HG02970 (cell line): ENCODE measurements around the gene PPP6R3.
"Not testable (repeated sequence)": the region's sequence is repeated elsewhere in the genome, so short reads cannot be mapped to it uniquely, and the experiment has no call there.

Source experiments
- ATAC-seq: cut with Tn5 transposase; IDR thresholded peaks from one replicate; pipeline ENCODE4 v1.9.1; 2021; ENCODE audit warnings: mild to moderate bottlenecking, moderate library complexity, moderate number of reproducible peaks; ENCODE audit not compliant: unreplicated experiment, low FRiP score

Gene PPP6R3

DNA sequence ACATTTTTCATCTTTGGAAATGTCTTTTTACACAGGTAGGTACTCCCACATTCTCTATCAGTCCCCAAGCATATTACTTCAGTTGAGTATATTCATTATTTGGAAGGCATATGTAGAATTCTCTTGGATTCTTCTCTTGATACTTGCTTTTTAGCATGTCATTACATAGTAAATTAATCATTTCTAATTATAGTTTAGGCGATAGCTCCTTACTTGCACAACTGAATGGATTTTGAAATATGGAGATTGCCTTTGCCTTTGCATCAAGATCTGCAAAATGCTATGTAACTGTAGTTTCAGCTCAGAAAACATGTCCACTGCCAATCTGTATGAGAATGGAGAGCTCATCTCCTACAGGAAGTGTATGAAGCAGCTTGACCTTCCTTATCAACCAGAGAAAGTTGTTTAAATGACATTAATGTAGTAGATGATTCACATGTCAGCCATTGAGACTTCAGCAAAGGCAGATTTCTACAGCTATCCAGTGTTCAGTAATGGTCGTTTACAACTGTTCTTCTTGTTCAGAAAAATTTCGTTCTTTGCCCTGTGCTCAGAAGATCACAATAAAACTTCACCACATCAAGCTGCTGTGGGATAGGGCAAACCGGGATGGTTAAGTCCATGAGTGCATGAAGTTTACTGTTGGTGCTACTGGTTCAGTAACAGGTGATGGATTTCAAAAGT is 61.6 kb downstream of the PPP6R3 start:
- ATAC-seq = no peak

DNA sequence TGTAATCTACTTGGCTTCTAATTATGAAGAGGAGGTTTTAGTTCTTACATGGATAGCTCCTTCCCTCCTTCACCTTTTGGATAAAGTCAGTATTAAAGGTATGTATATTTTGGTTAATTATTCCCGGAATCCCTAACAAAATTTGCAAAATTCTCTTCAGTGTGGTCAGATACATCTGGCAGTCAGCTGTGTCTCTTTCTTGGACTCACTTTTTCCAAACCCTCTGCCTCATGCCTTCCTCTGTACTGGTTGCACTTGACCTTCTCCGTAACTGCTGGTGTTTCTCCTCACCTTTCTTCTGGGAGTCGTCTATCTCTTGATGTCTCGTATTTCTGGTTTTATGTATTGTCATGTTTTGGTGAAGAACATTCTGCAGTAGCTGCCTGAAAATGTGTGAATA is 62.5 kb downstream of the PPP6R3 start:
- no peak for ATAC-seq

DNA sequence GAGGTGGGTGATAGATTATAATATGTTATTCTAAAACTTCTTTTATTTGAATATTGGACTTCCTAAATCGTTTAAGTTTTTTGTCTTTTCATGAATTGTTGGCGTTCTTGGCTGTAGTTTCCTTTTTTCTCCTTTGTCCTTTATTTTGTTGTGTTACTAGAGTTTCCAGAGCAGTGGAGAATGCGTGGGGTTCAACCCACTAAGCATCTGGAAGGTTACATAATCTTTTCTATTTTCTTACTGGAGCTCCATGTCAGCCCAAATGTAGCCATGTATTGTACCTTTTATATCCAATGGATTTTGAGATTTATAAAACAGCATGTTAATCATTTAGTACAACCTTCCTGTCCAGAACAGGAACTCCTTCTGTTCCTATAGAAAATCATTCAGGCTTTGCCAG is 63.2 kb downstream of the PPP6R3 start:
- ATAC-seq = no peak

DNA sequence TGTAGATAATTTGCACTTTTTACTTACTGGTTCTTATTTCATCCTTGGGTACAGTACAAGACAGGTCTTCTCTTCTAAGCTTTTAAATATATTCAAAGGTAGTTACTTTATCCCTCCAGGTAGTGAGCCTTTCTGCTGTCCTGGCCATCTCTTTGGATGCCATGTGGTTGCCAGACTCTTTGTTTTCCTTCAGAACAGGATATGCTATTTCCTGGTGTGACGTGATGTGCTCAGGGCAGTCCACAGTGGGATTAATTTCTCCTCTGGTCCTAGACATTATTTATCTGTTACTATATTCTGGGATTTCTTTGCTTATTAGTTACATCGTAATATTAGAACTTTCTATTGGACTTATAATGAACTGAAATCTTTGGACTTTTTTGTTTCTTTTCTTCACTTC is 63.7 kb downstream of the PPP6R3 start:
- ATAC-seq = no peak

DNA sequence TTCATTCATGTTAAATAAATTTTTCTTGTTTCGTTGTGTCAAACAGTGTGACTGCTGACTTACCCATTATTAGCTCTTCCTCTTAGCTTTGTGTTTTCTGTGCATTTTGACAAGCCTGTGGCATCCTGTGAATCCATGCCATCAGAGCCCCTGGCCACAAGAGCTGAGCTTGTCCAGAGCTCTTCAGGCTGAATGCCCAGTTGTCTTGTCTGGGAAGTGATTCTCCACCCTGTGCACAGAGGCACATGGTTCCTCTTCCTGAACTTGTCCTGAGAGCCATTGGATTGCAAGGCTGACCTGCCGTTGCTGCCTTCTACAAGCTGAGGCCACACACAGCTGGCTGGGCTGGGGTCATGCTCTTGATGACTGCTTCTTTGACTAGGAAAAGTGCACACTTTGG is 64.1 kb downstream of the PPP6R3 start:
- ATAC-seq = no peak

DNA sequence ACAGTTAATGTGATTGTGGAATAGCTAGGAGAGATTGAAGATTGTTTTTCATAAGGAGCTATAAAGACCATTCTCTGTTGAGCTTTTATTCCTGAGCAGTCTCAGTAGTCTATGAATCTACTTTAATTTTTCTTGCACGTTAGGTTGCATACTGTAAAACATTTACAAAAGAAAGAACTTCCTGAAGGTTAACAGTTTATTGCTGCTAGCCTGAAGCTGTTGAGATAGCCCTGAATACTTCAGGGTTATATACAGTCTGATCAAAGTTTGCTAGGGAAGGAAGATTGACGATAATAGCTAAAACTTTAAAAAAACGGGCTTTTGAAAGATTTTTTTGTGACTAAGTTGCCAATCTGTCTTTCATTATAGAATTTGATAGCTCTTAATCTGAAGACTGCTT is 64.8 kb downstream of the PPP6R3 start:
- ATAC-seq = no peak

DNA sequence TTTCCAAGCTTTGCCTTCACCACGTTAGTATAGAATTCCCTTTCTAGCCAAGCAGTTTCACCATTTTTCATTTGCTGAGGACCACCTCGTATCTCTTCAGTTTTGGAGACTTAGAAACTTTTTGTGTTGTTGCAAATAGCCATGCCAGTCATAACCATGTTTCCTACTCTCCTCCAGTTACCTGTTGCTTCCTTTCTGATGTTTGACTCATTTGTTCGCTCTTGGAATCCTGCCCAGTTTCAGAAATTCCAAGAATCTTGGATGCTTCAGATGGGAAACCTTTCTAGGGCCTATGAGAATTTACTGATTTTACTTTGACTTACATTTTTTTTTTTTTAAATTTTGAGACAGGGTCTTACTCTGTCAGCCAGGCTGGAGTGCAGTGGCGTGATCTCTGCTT is 65.4 kb downstream of the PPP6R3 start:
- no peak for ATAC-seq

DNA sequence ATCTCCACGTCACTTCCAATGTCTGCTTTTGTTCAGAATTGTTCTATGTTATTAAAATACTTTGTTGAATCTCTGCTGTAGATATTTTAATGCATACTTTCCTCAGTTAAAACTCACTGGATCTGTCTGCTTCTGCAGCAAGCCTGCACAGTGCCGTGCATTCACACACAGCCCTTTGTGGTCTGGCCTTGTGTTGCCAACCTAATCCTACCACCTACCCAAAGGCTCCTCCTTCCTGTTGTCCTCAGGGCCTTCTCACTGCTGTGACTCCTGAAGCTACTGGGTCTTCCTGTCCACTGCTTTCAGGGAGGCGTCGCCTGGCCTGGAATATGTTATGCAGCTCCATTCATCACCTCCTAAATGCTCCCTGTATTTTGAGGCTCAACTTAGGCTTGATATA is 67.0 kb downstream of the PPP6R3 start:
- no peak for ATAC-seq

DNA sequence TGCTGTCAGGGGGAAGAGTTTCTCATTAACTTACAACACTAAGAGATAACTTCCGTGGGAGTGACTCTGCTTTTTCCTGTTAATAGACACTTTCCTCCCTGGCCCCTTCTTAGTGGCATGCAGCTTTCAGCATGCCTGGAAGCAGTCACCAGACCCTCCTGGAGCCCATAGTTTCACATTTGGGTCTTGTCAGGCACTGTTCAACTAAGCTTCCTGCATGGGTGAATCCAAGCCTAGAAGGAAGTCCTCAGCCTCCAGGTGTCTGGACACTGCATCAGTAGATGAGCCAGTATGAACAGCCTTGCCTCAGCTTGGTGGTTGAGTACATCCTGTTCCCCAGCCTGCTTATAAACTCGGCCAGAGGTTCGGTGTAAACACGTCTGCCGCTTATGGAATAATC is 68.1 kb downstream of the PPP6R3 start:
- ATAC-seq = no peak

DNA sequence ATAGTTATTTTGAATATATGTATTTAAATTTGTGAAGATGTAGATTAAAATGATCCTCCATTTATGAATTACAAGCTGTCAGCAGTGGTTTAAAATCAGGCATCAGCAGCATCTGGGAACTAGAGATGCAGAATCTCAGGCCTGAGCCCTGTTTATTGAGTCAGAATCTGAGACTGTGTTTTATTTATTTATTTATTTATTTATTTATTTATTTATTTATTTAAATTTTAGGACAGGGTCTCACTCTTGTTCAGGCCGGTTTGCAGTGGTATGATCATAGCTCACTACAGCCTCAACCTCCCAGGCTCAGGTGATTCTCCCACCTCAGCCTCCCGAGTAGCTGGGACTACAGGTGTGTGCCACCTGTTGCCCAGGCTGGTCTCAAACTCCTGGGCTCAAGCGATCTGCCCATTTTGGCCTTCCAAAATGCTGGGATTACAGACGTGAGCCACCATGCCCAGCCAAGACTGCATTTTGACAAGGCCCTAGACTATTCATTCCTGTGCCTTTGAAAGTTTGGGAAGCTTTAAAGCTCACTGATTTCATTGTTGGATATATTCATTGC is 70.7 kb downstream of the PPP6R3 start:
- ATAC-seq = no peak

DNA sequence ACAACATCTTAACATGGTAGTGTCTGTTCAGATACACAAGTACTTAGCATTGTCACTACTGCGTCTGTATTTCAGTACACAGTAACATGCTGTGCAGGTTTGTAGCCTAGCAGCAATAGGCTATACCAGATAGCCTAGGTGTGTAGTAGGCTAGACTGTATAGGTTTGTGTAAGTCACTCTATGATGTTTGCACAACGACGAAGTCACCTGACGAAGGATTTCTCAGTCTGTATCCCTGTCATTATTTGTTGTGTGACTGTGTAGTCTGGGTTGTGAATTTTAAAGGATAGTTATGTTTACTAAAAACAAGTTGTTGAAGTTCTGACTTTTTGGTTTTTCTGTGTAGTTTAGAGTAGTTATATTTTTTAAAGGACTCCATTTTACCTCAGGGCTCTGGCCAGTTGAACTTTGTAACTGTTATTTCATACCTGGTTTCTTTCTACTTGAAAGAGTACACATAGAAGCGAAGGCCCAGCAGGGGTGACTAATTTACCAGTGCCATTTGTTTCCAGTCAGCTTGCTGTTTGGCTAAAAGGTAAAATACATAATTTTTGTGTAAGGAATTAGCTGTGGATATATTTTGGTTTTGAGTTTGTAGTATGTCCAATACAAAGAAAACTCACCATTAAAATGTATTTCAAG is 72.3 kb downstream of the PPP6R3 start:
- no peak for ATAC-seq

DNA sequence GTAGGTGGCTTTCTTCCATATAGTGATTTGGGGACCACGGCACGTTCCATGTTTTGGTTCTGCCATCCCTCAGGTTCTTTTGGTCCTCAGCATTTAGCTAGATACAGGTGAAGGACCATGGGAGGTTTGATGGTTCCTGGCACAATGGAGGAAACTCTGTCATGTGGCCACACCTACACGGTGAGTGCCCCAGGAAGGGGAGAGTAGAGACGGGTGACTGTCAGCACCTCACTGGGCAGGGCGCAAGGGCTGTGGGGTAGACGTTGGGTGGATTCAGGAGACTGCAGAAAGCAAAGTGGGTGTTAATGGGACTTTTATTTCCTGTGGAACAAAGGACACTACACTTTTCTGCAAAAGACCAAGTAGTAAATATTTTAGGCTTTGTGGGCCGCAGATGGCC is 73.4 kb downstream of the PPP6R3 start:
- no peak for ATAC-seq

DNA sequence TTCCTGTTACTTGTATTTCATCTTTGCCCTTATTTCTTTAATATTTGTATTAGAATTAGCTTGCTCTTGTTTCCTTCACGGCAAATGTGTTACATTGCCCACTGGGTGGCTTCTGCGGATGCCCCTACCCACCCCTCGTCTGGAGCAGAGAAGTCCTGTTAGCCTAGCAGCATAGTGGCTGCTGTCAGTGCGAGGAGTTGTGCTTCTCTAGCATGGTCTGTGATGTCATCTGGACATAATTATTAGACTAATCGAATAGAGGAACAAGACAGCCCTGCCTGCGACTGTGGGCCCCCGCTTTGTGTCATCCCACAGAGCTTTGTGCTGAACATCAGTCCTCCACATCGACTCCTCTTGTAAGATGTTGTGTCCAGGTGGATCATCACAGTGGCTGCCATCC is 74.5 kb downstream of the PPP6R3 start:
- ATAC-seq = no peak

DNA sequence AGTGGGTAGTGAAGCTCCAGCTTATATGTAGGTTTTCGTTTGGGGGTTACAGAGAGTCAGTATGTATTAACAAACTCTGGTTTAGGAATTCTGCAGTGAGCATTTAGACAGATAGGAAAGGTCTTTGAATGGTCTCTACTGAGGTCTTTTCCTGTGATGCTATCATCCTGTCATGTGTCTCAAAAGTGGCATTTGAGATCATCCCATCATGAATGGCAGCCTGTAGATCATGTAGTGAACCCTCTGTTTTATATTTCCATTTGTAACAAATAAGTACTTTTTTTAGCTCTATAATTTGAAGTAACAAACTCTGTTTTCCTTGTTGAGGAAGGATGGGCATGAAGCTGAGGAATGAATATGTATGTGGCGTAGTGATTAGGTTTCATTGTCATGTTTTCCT is 76.2 kb downstream of the PPP6R3 start:
- no peak for ATAC-seq

DNA sequence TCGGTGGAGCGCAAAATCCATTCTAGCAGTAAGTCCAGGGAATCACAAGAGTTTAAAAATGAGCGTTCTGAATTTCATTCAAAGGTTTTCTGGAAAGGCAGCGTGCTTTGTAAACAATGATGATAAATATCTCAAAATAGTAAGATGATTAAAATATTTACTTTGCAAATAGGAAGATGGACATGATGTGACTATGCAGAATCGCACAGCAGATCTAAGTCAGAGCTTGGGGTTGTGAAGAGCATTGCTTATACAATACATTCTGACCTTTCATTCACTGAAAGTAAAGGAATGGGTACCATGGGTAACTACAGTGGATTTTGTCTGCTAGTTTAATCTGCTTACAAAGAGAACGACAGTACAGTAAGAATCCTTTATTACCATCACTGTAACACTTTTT is 77.5 kb downstream of the PPP6R3 start:
- no peak for ATAC-seq

DNA sequence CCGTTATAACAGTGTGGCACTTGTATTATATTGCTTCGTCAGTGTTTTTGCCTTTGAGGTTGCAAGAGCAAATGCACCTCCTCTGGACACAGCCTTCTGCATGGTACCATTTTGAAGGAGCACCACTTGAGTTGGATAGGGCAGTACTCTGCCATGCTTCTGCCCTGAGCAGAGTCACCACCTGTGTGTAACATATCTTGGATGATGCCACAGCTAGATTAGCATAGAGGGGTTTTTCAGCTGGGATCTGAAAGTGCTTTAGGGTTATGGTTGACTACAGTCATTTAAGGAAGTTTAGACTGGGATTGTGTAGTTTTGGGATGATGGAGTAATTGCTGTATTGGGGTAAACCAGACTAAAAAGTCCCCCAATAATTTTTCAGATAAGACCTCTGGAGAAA is 78.8 kb downstream of the PPP6R3 start:
- ATAC-seq = no peak

DNA sequence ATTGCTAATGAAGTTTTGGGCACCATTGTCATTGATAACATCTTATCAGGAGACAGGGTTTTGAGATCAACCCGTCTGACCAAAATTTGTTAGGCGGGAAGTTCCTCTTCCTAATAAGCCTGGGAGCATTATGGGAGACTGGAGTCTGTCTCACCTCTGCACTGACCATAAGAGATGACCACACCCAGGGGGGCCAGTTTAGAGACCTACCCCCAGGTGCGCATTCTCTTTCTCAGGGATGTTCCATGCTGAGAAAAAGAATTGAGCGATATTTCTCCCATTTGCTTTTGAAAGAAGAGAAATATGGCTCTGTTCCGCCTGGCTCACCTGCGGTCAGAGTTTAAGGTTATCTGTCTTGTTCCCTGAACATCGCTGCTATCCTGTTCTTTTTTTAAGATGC is 80.0 kb downstream of the PPP6R3 start:
- not testable (repeated sequence) for ATAC-seq

DNA sequence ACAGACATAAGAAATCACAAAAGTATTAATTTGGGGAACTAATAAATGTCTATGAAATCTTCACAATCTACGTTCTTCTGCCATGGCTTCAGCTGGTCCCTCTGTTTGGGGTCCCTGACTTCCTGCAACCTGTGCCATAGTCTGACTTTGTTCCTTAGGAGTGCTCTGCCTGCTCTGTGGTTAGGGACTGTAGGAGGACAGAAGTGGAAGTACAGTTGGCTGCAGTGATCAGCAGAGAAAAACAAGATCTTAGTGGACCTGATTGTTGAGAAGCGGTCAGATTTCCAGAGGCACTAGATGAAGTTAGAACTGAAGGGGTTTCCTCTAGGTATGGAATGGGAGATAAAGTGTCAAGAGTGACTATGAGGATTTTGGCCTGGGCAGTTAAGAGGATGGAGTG is 80.6 kb downstream of the PPP6R3 start:
- ATAC-seq = no peak

DNA sequence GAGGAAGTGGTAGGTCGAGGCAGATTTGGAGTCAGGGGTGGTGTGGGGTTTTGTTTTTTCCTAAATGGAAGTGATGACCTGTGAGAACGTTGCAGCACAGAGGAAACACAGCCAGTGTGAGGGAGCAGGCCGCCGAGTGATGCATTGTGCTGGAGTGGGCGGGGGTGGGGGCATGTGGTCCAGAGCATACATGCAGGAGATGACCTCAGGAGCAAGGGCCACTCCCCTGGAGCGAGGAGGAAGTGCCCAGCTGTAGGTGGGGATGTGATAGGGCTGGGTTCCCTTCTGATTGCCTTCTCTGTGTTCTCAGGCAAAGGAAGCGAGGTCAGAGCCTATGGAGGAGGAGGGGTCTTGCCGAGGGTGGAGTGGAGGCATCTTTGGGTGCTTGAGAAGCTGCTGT is 81.4 kb downstream of the PPP6R3 start:
- no peak for ATAC-seq

DNA sequence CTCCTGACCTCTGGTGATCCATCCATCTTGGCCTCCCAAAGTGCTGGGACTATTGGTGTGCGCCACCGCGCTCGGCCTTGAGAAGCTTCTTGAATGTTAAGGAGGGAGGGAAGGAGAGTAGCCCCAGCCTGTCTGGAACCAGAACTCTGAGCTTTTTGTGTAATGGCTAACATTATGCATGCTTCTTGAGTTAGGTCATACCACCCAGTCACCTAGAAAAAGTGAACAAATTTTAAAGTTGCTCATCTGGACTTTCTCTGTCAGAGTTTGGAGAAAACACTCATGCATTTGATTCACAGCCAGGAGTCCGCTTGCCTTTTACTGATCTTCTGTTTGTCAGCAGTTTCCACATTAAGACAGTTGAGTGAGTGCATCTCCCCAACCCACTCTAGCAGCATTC is 82.1 kb downstream of the PPP6R3 start:
- no peak for ATAC-seq

DNA sequence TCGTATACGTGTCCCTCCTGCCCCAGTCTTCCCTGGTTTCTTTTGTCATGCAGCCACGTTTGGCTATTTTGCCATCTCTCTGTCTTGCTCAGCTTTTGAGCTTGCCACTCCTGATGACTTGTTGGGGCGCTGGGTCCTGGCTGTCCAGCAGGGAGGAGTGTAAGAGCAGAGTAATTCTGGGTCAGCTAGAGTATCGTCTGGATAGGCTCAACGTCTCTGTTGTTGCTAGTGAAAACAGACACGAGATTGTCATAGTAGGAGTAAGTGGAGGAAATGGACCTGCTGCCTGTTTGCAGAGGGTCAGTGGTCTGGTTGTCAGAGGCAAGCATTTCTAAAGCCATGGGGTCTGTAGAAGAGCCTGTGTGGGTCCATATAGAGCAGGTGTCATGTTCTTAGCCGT is 83.0 kb downstream of the PPP6R3 start:
- no peak for ATAC-seq

DNA sequence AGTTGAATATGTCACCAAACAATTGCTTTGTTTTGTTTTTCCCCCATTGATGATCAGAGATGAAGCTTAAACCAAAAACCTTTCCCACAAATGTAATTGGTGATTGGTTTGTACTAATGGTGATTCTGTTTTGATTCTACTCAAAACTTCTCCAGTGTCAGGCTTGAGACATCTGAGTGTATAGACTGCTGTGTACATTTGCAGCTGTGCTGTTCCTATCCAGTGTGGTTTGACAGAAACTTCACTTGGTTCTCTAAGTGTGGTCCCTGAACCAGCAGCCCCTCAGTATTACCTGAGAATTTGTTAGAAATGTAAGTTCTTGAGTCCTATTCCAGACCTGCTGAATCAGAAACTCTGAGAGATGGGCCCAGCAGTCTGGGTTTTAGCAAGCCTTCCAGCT is 84.8 kb downstream of the PPP6R3 start:
- no peak for ATAC-seq
